Measurements from ENCODE around the gene LAPTM5. TPM values are rescaled to one million over a fixed set of nuclear protein-coding genes. Genes with fewer than 3 reads are reported as not detected.

LAPTM5 gene
- total RNA-seq, 3 donors from 2014 or later = 68.3 to 97.3 (median 86.8) TPM

- H3K27me3 Mint-ChIP-seq (ENCODE audit: low read depth) = no peaks in the 10 kb centered on the region
- DNase-seq = no peak
- no peak for ATAC-seq
- peaks cover 43% of the 10 kb centered on the region for H3K36me3 Mint-ChIP-seq (ENCODE audit: insufficient read depth)
- no peaks in the 10 kb centered on the region for H3K9me3 Mint-ChIP-seq
- H3K4me3 Mint-ChIP-seq = no peak overlapping the region
- H3K4me1 Mint-ChIP-seq (ENCODE audit: low read depth) = peaks cover 77% of the 10 kb centered on the region
These were observed 16.2 kb downstream of the LAPTM5 start for GRCh38 chr1:30741239-30741894.

GRCh38 chr1:30740251-30741238 is 17.0 kb downstream of the LAPTM5 start:
- no peak for DNase-seq
- Mint-ChIP-seq H3K36me3 (ENCODE audit: insufficient read depth) (peaks cover 47% of the 10 kb centered on the region), H3K4me3 (no peak overlapping the region), H3K27me3 (ENCODE audit: low read depth) (no peaks in the 10 kb centered on the region), H3K4me1 (ENCODE audit: low read depth) (peaks cover 69% of the 10 kb centered on the region), H3K9me3 (no peaks in the 10 kb centered on the region)
- ATAC-seq = no peak

DNA sequence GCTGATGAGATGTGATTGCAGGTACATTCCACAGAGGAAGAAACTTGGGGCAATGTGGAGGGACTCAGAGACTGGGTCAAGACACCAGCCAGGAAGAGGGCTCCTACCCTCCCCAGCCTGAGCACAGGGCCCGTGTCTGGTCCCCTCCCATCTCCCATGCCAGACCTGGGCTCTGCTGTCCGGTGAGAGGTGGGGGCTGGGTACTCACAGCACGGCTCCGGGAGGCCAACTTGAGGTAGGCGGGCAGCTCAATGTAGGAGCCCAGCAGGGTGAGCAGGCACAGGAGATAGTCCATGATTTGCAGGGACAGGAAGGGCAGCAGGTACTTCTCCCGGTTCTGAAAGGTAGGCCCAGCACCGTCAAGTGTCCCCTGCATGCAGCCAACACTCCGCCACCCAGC is 18.0 kb downstream of the LAPTM5 start:
- Mint-ChIP-seq H3K4me3 (no peak overlapping the region), H3K27me3 (ENCODE audit: low read depth) (no peaks in the 10 kb centered on the region), H3K9me3 (no peaks in the 10 kb centered on the region), H3K36me3 (ENCODE audit: insufficient read depth) (peaks cover 55% of the 10 kb centered on the region), H3K4me1 (ENCODE audit: low read depth) (peaks cover 62% of the 10 kb centered on the region)
- ATAC-seq (no peak), DNase-seq (no peak)

DNA sequence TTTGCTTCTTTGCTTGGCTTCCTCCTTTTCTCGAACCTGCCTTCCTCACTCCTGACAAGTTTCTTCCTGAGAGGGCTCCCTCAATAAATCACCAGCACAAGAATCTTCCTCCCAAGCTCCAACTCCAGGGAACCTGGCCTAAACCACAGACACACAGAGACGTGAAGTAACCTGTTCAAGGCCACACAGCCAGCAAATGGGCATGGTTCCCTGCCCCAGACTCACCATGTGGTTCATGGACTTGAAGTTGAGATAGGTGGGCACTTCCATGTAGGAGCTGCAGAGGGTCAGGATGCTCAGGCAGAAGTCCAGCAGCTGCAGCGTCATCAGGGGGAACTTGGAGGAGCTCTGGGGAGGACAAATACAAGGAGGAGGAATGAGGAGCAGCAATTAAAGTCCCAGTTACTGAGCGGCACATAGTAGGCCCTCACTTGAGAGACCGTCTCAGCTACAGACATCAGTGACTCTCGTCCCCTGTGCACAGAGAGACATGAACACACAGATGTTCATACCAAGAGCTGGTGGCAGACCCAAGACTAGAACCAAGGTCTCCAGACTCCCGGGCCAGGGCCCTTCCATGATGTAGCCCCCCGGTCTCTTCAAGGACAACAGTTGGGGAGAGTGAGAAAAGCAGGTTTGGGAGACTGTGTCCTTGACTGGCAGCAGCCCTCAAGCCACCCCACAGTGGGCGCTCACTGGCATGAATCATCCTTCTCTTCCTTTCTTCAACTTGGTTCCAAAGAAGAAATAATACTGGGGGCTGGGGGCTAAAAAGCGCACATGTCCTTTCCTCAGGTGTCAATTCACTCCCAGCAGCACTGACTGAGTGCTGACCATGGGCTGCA is 18.6 kb downstream of the LAPTM5 start:
- ATAC-seq = no peak
- Mint-ChIP-seq H3K27me3 (ENCODE audit: low read depth) (no peaks in the 10 kb centered on the region), H3K36me3 (ENCODE audit: insufficient read depth) (peaks cover 56% of the 10 kb centered on the region), H3K4me3 (no peak overlapping the region), H3K9me3 (no peaks in the 10 kb centered on the region), H3K4me1 (ENCODE audit: low read depth) (peaks cover 56% of the 10 kb centered on the region)
- DNase-seq = no peak

GRCh38 chr1:30738040-30738714 is 19.4 kb downstream of the LAPTM5 start:
- H3K27me3 Mint-ChIP-seq (ENCODE audit: low read depth) = no peaks in the 10 kb centered on the region
- peaks cover 59% of the 10 kb centered on the region for H3K36me3 Mint-ChIP-seq (ENCODE audit: insufficient read depth)
- H3K4me3 Mint-ChIP-seq = no peak overlapping the region
- H3K9me3 Mint-ChIP-seq = no peaks in the 10 kb centered on the region
- peaks cover 49% of the 10 kb centered on the region for H3K4me1 Mint-ChIP-seq (ENCODE audit: low read depth)
- DNase-seq (no peak), ATAC-seq (no peak)

DNA sequence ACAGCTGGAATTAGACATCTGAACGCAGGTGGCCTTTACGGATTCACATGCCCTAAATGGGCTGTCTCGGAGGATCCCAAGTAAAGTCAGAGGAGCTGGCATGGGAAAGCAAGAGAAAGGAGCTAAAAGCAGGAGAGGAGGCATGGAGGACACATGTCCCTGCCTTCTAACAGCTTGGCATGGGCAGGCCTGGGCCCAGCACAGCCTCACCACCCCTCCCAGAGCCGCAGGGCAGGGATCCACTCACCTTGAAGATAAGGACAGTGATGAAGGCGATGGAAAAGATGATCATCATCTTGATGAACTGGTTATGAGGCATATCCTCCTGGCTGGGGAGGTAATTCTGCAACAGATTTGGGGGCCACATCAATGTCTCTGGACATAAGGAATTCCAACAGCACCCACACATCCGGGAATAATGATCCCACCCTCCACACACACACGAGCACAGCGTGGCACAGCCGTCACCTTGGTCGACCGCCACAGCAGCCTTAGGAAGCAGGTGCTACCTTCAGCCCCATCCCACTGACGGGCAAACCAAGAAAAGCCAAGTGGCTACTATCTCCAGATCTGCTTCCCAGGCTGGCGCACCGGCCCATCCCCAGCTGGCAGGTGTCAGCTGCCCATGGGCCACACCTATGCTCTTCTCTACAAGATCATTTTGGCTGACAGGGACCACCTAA is 20.1 kb downstream of the LAPTM5 start:
- DNase-seq (no peak), ATAC-seq (no peak)
- peaks cover 62% of the 10 kb centered on the region for H3K36me3 Mint-ChIP-seq (ENCODE audit: insufficient read depth)
- no peak overlapping the region for H3K4me3 Mint-ChIP-seq
- no peaks in the 10 kb centered on the region for H3K9me3 Mint-ChIP-seq
- H3K4me1 Mint-ChIP-seq (ENCODE audit: low read depth) = peaks cover 42% of the 10 kb centered on the region
- no peaks in the 10 kb centered on the region for H3K27me3 Mint-ChIP-seq (ENCODE audit: low read depth)

DNA sequence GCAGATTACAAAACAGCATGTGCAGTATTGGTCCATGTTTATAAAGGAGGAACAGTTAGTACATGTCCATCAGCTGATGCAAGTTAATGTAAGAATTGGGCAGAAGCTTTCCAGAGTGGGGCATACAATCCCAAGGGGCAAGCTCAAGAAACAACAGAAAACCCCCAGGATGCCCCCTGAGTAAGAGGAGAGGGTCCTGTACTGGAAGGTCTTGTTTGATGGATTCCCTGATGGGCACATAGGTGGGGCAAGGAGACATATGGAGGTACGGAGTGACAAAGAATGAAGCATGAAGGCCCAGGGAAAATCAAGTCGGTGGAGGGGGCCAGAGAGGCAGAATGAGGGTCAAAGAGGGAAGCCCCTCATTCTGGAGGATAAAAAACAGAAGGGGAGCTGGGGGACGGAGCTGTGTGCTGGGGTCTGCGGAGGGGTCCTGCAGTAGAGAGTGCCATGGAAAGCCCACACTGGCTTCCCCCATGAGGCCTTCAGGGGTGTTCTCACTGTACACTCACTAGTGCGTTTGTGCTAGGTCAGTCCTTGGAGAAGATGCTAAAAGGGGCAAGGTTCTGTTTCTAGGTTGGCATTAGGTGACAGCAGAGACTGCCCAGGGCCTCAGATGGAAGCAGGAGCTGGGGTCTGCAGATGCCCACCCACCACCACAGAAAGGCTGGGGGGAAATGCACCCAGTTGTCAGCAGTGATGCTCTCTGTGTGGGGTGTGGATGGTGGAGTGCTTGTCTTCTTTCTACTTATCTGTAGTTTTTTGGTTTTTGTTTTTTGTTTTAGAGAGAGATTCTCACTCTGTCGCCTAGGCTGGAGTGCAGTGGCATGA is 21.7 kb downstream of the LAPTM5 start:
- Mint-ChIP-seq H3K4me3 (no peak overlapping the region), H3K4me1 (ENCODE audit: low read depth) (peaks cover 36% of the 10 kb centered on the region), H3K9me3 (no peaks in the 10 kb centered on the region), H3K36me3 (ENCODE audit: insufficient read depth) (peaks cover 53% of the 10 kb centered on the region), H3K27me3 (ENCODE audit: low read depth) (no peaks in the 10 kb centered on the region)
- DNase-seq = no peak
- ATAC-seq = no peak

DNA sequence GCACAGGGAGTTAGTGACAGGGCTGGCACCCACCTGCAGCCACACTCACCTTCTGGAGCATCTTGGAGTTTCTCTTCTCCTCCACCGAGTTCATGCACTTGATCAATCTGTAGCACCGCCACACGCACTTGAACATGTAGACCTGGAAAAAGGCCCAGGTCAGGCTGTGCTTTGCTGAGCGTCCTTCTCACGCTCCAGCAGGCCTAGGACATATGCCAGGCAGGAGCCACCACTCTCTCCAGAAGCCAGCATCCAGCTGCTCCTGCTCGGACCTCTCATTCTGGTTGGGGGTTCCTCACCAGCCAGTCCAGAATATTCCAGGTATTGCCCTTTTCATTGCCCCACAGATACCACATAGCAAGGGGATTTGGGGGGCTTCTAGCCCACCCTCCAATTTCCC is 22.4 kb downstream of the LAPTM5 start:
- no peak for ATAC-seq
- no peaks in the 10 kb centered on the region for H3K9me3 Mint-ChIP-seq
- H3K4me1 Mint-ChIP-seq (ENCODE audit: low read depth) = peaks cover 34% of the 10 kb centered on the region
- H3K27me3 Mint-ChIP-seq (ENCODE audit: low read depth) = no peaks in the 10 kb centered on the region
- H3K4me3 Mint-ChIP-seq = no peak overlapping the region
- peaks cover 52% of the 10 kb centered on the region for H3K36me3 Mint-ChIP-seq (ENCODE audit: insufficient read depth)
- no peak for DNase-seq

- ATAC-seq = no peak
- peaks cover 50% of the 10 kb centered on the region for H3K36me3 Mint-ChIP-seq (ENCODE audit: insufficient read depth)
- H3K27me3 Mint-ChIP-seq (ENCODE audit: low read depth) = no peaks in the 10 kb centered on the region
- H3K9me3 Mint-ChIP-seq = no peaks in the 10 kb centered on the region
- no peak overlapping the region for H3K4me3 Mint-ChIP-seq
- peaks cover 31% of the 10 kb centered on the region for H3K4me1 Mint-ChIP-seq (ENCODE audit: low read depth)
- no peak for DNase-seq
These were observed 23.0 kb downstream of the LAPTM5 start for GRCh38 chr1:30734580-30734979.

- Mint-ChIP-seq H3K27me3 (ENCODE audit: low read depth) (no peaks in the 10 kb centered on the region), H3K36me3 (ENCODE audit: insufficient read depth) (peaks cover 47% of the 10 kb centered on the region), H3K4me1 (ENCODE audit: low read depth) (peaks cover 30% of the 10 kb centered on the region), H3K4me3 (no peak overlapping the region), H3K9me3 (no peaks in the 10 kb centered on the region)
- ATAC-seq (no peak), DNase-seq (no peak)
These were observed 23.5 kb downstream of the LAPTM5 start for GRCh38 chr1:30734106-30734505.

- no peak for ATAC-seq
- H3K27me3 Mint-ChIP-seq (ENCODE audit: low read depth) = no peaks in the 10 kb centered on the region
These were observed 24.1 kb downstream of the LAPTM5 start for GRCh38 chr1:30733493-30733892.

GRCh38 chr1:30732277-30732996 is 25.1 kb downstream of the LAPTM5 start:
- DNase-seq (no peak), ATAC-seq (peak in 1 of 2 donors; percentile 9)
- H3K9me3 Mint-ChIP-seq = no peaks in the 10 kb centered on the region
- no peak overlapping the region for H3K4me3 Mint-ChIP-seq
- peaks cover 23% of the 10 kb centered on the region for H3K4me1 Mint-ChIP-seq (ENCODE audit: low read depth)
- peaks cover 31% of the 10 kb centered on the region for H3K36me3 Mint-ChIP-seq (ENCODE audit: insufficient read depth)
- H3K27me3 Mint-ChIP-seq (ENCODE audit: low read depth) = no peaks in the 10 kb centered on the region

More at GRCh38 chr1:30733493-30733892, 24.1 kb downstream of the LAPTM5 start:
- H3K9me3 Mint-ChIP-seq = no peaks in the 10 kb centered on the region
- no peak overlapping the region for H3K4me3 Mint-ChIP-seq
- H3K36me3 Mint-ChIP-seq (ENCODE audit: insufficient read depth) = peaks cover 42% of the 10 kb centered on the region
- H3K4me1 Mint-ChIP-seq (ENCODE audit: low read depth) = peaks cover 25% of the 10 kb centered on the region
- DNase-seq = no peak
